H9 (cell line): ENCODE results near the gene TUBB6. TPM values are rescaled to one million over a fixed set of nuclear protein-coding genes. Genes with fewer than 3 reads are reported as not detected.

Experiments
- DNase-seq: peaks from one replicate; pipeline ENCODE4 v3.0.0-alpha.2; 2017
- H2AFZ ChIP-seq: one replicate; pipeline ENCODE4 v1.6.1; 2013; ENCODE audit warnings: mild to moderate bottlenecking, low read length, control low read depth, moderate library complexity
- H2AK5ac ChIP-seq: 2 replicates; pipeline ENCODE4 v1.6.1; 2013; ENCODE audit warnings: low read length, control low read depth, mixed read lengths; ENCODE audit not compliant: insufficient read length
- H2BK120ac ChIP-seq: one replicate; pipeline ENCODE4 v1.6.1; 2013; ENCODE audit warnings: low read depth, mild to moderate bottlenecking, low read length, control low read depth, inconsistent platforms; ENCODE audit not compliant: poor library complexity, severe bottlenecking
- H2BK12ac ChIP-seq: 2 replicates; pipeline ENCODE4 v1.6.1; 2013; ENCODE audit warnings: low read length, control low read depth, mixed read lengths, low read depth; ENCODE audit not compliant: insufficient read length
- H2BK15ac ChIP-seq: 2 replicates; pipeline ENCODE4 v1.6.1; 2013; ENCODE audit warnings: low read depth, low read length, control low read depth
- H2BK20ac ChIP-seq: one replicate; pipeline ENCODE4 v1.6.1; 2013; ENCODE audit warnings: low read depth, mild to moderate bottlenecking, low read length, control low read depth, inconsistent platforms; ENCODE audit not compliant: poor library complexity, severe bottlenecking
- H2BK5ac ChIP-seq: 2 replicates; pipeline ENCODE4 v1.6.1; 2013; ENCODE audit warnings: low read length, control low read depth, mixed read lengths; ENCODE audit not compliant: insufficient read length
- H3K14ac ChIP-seq: 2 replicates; pipeline ENCODE4 v1.6.1; 2013; ENCODE audit warnings: low read length, control low read depth; ENCODE audit not compliant: insufficient read depth
- H3K18ac ChIP-seq: 2 replicates; pipeline ENCODE4 v1.6.1; 2013; ENCODE audit warnings: low read depth, mild to moderate bottlenecking, mixed read lengths, low read length, control low read depth; ENCODE audit not compliant: insufficient read length
- H3K23ac ChIP-seq: 2 replicates; pipeline ENCODE4 v1.6.1; 2013; ENCODE audit warnings: low read length, control low read depth, mixed read lengths, low read depth; ENCODE audit not compliant: insufficient read length
- H3K23me2 ChIP-seq: 2 replicates; pipeline ENCODE4 v1.6.1; 2013; ENCODE audit warnings: low read depth, mild to moderate bottlenecking, mixed read lengths, low read length, control low read depth; ENCODE audit not compliant: insufficient read length, poor library complexity, severe bottlenecking
- H3K27ac ChIP-seq: 2 replicates; pipeline ENCODE4 v1.5.1; 2013; ENCODE audit warnings: low read length, control low read depth, mixed read lengths, low read depth; ENCODE audit not compliant: insufficient read length
- H3K27me3 ChIP-seq: 2 replicates; pipeline ENCODE4 v1.6.1; 2013; ENCODE audit warnings: low read length, control low read depth, inconsistent platforms; ENCODE audit not compliant: insufficient read depth
- H3K4ac ChIP-seq: 2 replicates; pipeline ENCODE4 v1.6.1; 2013; ENCODE audit warnings: low read depth, mild to moderate bottlenecking, control low read depth, inconsistent platforms, low read length, moderate library complexity
- H3K4me1 ChIP-seq: 2 replicates; pipeline ENCODE4 v1.6.1; 2013; ENCODE audit warnings: low read length, control low read depth, inconsistent platforms; ENCODE audit not compliant: insufficient read depth
- H3K4me2 ChIP-seq: 2 replicates; pipeline ENCODE4 v1.6.1; 2013; ENCODE audit warnings: low read length, control low read depth, mixed read lengths; ENCODE audit not compliant: insufficient read length, insufficient read depth
- H3K56ac ChIP-seq: 2 replicates; pipeline ENCODE4 v1.6.1; 2013; ENCODE audit warnings: low read depth, mild to moderate bottlenecking, mixed read lengths, low read length, control low read depth; ENCODE audit not compliant: insufficient read length
- H3K79me1 ChIP-seq: 2 replicates; pipeline ENCODE4 v1.6.1; 2013; ENCODE audit warnings: low read depth, mild to moderate bottlenecking, moderate library complexity, low read length, control low read depth, inconsistent platforms; ENCODE audit not compliant: insufficient read depth, poor library complexity, severe bottlenecking
- H3K79me2 ChIP-seq: 2 replicates; pipeline ENCODE4 v1.6.1; 2013; ENCODE audit warnings: low read length, control low read depth, inconsistent platforms; ENCODE audit not compliant: insufficient read depth
- H3K9ac ChIP-seq: 2 replicates; pipeline ENCODE4 v1.6.1; 2013; ENCODE audit warnings: low read length, control low read depth, mixed read lengths; ENCODE audit not compliant: insufficient read length; ENCODE audit errors: extremely low read depth
- H3K9me3 ChIP-seq: one replicate; pipeline ENCODE4 v1.6.1; 2013; ENCODE audit warnings: low read depth, low read length, inconsistent platforms; ENCODE audit not compliant: control insufficient read depth
- H3T11ph ChIP-seq: one replicate; pipeline ENCODE4 v1.6.1; 2013; ENCODE audit warnings: mild to moderate bottlenecking, low read length, control low read depth, inconsistent platforms
- H4K20me1 ChIP-seq: one replicate; pipeline ENCODE4 v1.6.1; 2013; ENCODE audit not compliant: control insufficient read depth, insufficient read length, insufficient read depth
- H4K5ac ChIP-seq: 2 replicates; pipeline ENCODE4 v1.6.1; 2013; ENCODE audit warnings: low read depth, mild to moderate bottlenecking, mixed read lengths, low read length, control low read depth; ENCODE audit not compliant: insufficient read length
- H4K8ac ChIP-seq: replicated peaks from 2 replicates; pipeline ENCODE4 v1.6.1; 2013; ENCODE audit warnings: low read length, control low read depth, mixed read lengths, low read depth; ENCODE audit not compliant: insufficient read length
- H4K91ac ChIP-seq: 2 replicates; pipeline ENCODE4 v1.6.1; 2013; ENCODE audit warnings: low read depth, mild to moderate bottlenecking, moderate library complexity, mixed read lengths, low read length, control low read depth; ENCODE audit not compliant: insufficient read length
- H3K27ac Mint-ChIP-seq, 3 experiments: 2 replicates in 2 of 3; 3 replicates in 1 of 3; pipeline ENCODE4 v1.8.0; 2020 to 2021; ENCODE audit warnings: mixed read lengths in 3 of 3, mild to moderate bottlenecking in 1 of 3, moderate library complexity in 1 of 3
- H3K27me3 Mint-ChIP-seq: 2 replicates; pipeline ENCODE4 v1.8.0; 2021; ENCODE audit warnings: low read depth, mild to moderate bottlenecking, moderate library complexity, mixed read lengths
- H3K36me3 Mint-ChIP-seq, 3 experiments: 2 replicates in 2 of 3; 3 replicates in 1 of 3; pipeline ENCODE4 v1.8.0; 2020 to 2021; ENCODE audit warnings: low read depth in 3 of 3, mixed read lengths in 3 of 3; ENCODE audit not compliant: insufficient read depth in 1 of 3
- H3K4me1 Mint-ChIP-seq, 2 experiments: 2 replicates each; pipeline ENCODE4 v1.8.0; 2020; ENCODE audit warnings: mixed read lengths in 2 of 2
- H3K4me3 Mint-ChIP-seq, 2 experiments: 2 replicates in 1 of 2; 3 replicates in 1 of 2; pipeline ENCODE4 v1.8.0; 2020 to 2021; ENCODE audit warnings: mild to moderate bottlenecking in 2 of 2, mixed read lengths in 2 of 2, moderate library complexity in 1 of 2
- H3K9me3 Mint-ChIP-seq, 2 experiments: 2 replicates in 1 of 2; 3 replicates in 1 of 2; pipeline ENCODE4 v1.8.0; 2020; ENCODE audit warnings: mild to moderate bottlenecking in 2 of 2, mixed read lengths in 2 of 2, moderate library complexity in 1 of 2
- CTCF ChIP-seq: fragments of 200-600 bp; sonication (generic); conservative IDR thresholded peaks from 3 replicates; pipeline ENCODE4 v1.8.0; 2021; ENCODE audit warnings: antibody characterized with exemption, mild to moderate bottlenecking
- WGBS: extraction: QIAGEN DNeasy Blood & Tissue Kit; methylation state at CpG from one replicate; pipeline ENCODE4 v1.1.7; 2013; ENCODE audit warnings: missing lambda C conversion rate, low lambda C conversion rate, mixed read lengths; ENCODE audit not compliant: insufficient read length; ENCODE audit errors: extremely low coverage; 5-methylcytosine and 5-hydroxymethylcytosine counted together
- total RNA-seq: library from RNA; stranded (reverse); gene quantifications from 2 replicates; pipeline ENCODE4 v1.2.1, GENCODE V29; 2021

The TUBB6 gene
- total RNA-seq, 1 experiment from 2014 or later, result 134 TPM

- no CpG with 5 or more reads among the region's 2 CpGs for WGBS
Observed at GRCh38 chr18:12290086-12290485, 18.0 kb upstream of the TUBB6 start.

More at GRCh38 chr18:12290086-12290485, 18.0 kb upstream of the TUBB6 start:
- H4K91ac ChIP-seq, result no peak overlapping the region
- no peak overlapping the region for H4K5ac ChIP-seq
- no peak overlapping the region for H2BK5ac ChIP-seq
- H2BK20ac ChIP-seq, result no peak overlapping the region
- Mint-ChIP-seq H3K27ac (no peak overlapping the region), H3K4me1 (peaks cover 14 to 20% of the 10 kb centered on the region in 2 experiments), H3K9me3 (no peaks in the 10 kb centered on the region; a peak in 1 of 5 replicates), H3K27me3 (peaks cover 39% of the 10 kb centered on the region), H3K4me3 (no peak overlapping the region), H3K36me3 (no peaks in the 10 kb centered on the region)
- no peak overlapping the region for H4K8ac ChIP-seq
- H3K9ac ChIP-seq, result no peak overlapping the region
- no peak overlapping the region for H3K18ac ChIP-seq
- H2BK120ac ChIP-seq, result no peak overlapping the region
- no peak overlapping the region for H2AFZ ChIP-seq
- no peaks in the 10 kb centered on the region for H3K79me1 ChIP-seq
- no peak overlapping the region for H2BK15ac ChIP-seq
- H3K23me2 ChIP-seq, result peaks cover 14% of the 10 kb centered on the region
- no peak overlapping the region for H3K14ac ChIP-seq
- no peaks in the 10 kb centered on the region for H3K9me3 ChIP-seq
- H3K4me2 ChIP-seq, result no peak overlapping the region
- no peak overlapping the region for H3K56ac ChIP-seq
- H3K27ac ChIP-seq, result no peak overlapping the region
- no peak for DNase-seq
- no peaks in the 10 kb centered on the region for H3K4me1 ChIP-seq
- no peak overlapping the region for H2BK12ac ChIP-seq
- no peaks in the 10 kb centered on the region; the same call in 1 of the 2 replicates for H3K27me3 ChIP-seq
- no peak for TF ChIP-seq CTCF
- H2AK5ac ChIP-seq, result no peak overlapping the region
- H4K20me1 ChIP-seq, result no peaks in the 10 kb centered on the region
- H3K79me2 ChIP-seq, result no peaks in the 10 kb centered on the region
- H3K23ac ChIP-seq, result no peak overlapping the region
- no peak overlapping the region for H3T11ph ChIP-seq
- no peak overlapping the region for H3K4ac ChIP-seq
